GM19239 (cell line): ENCODE data around the gene MRM1.

Experiments used
- DNase-seq: peaks from one replicate; pipeline ENCODE4 v3.0.0; 2011; ENCODE audit warnings: low spot score; ENCODE audit not compliant: insufficient read length
- FAIRE-seq: peaks from 2 replicates; lab custom pipeline; 2011; peaks lifted over from hg19 to GRCh38; lab: Jason Lieb, UNC

The MRM1 gene, protein sequence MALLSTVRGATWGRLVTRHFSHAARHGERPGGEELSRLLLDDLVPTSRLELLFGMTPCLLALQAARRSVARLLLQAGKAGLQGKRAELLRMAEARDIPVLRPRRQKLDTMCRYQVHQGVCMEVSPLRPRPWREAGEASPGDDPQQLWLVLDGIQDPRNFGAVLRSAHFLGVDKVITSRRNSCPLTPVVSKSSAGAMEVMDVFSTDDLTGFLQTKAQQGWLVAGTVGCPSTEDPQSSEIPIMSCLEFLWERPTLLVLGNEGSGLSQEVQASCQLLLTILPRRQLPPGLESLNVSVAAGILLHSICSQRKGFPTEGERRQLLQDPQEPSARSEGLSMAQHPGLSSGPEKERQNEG

GRCh38 chr17:36601303-36602029, at the start of gene MRM1:
Gene MRM1, plus strand, starts transcription at chr17:36601583. Its CDS starts 228 bp downstream, at chr17:36601811.
- peak; percentile 82 for DNase-seq
- FAIRE-seq, result no peak

- DNase-seq (no peak), FAIRE-seq (no peak)
Observed at GRCh38 chr17:36553459-36553858, 47.9 kb upstream of the MRM1 start.

DNA sequence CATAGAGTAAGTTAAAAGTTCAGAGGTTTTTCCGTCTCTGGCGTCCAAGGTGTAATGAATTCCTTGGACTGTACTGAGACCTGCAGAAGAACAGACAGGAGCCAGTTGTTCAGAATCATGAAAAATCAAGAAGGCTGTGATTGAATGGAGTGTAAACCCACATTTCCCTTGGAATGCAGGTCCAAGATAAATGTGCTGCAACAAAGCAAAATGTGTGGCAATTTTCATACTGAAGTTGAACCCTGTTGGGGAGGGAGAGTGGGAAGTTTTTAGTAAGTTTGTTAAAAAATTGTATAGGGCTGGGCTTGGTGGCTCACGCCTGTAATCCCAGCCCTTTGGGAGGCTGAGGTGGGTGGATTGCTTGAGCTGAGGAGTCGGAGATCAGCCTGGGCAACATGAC, 35.3 kb upstream of the MRM1 start:
- FAIRE-seq, result no peak
- DNase-seq, result no peak

DNA sequence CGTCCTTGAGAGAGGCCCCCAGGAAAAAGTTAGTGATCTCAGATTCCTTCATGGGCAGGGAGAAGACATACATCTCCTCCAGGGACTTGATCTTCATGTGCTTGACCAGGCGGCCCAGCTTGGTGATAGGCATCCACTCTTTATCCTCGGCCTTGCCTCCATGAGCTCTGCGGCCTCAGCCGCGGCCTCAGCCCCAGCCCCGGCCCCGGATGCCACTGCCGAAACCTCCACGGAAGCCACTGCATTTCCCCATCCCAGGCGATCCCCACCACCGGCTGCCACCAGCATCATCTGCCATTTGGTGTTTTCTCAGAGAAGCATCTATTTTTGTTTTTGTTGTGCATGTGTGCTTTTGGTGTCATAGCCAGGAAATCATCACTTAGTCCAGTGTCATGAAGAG, 26.4 kb upstream of the MRM1 start:
- FAIRE-seq, result no peak

DNA sequence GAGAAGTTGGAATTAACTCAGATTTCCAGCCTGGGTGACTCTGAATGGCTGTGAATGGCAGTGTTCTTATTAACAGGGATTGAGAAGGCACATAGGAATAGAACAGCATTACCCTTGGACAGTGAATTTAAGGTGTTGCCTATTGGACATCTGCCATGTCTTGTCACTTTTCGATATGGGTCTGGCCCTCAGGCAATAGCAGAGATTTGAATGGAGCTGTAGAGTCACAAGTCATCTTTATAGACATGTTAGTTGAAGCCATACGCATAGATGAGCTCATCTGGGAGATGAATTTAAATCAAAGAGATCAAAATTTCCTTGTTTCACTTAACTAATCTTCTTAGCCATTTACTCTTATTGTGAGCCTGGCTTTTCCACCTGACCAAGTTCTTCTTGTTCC, 24.6 kb upstream of the MRM1 start:
- no peak for DNase-seq
- FAIRE-seq, result no peak

More for the DNA sequence above, 26.4 kb upstream of the MRM1 start:
- no peak for DNase-seq

- no peak for FAIRE-seq
Observed at GRCh38 chr17:36578671-36579070, 22.7 kb upstream of the MRM1 start.

DNA sequence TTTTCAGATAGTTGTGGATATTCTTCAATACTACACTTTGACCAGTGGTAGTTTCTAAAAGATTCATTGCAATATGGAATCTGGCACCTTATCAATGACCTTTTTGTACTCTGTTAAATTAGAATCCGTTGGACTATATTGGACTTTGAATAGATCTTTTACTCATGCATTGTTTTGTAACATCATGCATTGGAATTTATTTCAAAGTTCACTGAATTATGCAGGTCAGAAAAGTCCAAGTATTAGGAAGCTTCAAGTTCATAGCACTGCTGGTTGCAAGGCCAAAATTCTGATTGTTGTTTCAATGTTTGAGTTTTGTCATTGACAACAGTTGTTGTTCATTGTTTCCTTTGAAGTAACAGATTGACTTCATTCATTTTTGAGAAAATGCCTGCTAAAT, 17.6 kb upstream of the MRM1 start:
- FAIRE-seq (no peak), DNase-seq (no peak)

More at GRCh38 chr17:36578671-36579070, 22.7 kb upstream of the MRM1 start:
- no peak for DNase-seq

- no peak for DNase-seq
- FAIRE-seq, result no peak
Observed at GRCh38 chr17:36586138-36586537, 15.2 kb upstream of the MRM1 start.

DNA sequence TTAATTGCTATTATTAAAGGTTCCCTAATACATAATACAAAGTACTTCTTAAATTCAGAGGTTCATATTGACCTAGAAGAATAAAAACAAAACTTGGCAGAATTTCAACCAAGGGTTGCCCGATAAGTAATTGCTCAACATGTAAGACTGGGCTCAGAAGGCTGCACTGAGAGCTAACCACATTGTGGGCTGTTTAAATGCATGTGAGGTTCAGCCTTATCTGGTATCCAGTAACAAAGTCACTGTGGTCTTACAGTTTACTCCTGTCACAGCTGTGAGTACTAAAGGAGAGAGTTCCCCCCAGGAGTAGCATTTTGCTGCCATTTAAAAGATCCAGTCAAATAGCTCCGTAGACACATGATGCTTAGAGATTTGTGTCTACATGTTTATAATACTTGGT, 11.3 kb upstream of the MRM1 start:
- DNase-seq, result no peak
- no peak for FAIRE-seq

DNA sequence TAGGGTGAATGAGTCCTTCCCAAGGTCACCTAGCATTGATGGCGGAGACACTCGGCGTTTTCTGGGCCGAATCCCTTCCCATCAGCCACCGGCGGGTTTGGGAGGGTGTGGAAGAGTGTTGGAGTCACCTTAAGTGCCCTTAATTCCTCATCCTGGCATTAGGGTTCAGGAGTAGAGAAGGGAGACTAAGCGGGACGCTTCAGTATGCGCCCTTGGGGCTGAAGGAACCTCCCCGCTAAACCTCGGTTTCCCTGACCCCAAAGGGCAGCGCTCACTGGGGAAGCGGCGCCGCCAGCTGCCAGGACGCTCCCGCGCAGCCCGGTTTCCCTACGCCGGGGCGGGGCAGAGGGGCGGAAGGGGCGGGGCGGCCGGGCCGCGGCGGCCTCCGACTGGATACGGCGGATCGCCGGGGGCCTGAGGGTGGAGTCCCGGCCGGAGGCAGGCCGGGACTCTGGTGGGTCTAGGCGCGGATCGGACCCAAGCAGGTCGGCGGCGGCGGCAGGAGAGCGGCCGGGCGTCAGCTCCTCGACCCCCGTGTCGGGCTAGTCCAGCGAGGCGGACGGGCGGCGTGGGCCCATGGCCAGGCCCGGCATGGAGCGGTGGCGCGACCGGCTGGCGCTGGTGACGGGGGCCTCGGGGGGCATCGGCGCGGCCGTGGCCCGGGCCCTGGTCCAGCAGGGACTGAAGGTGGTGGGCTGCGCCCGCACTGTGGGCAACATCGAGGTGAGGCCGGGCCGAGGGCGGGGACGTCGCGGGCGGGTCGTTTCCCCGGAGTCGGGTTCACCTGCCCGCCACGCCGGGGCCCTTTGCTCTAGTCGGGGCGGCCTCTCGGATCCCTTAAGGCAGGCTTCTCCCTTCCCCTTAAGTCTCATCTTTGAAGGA, 9.7 kb upstream of the MRM1 start, which contains the start of gene DHRS11:
Gene DHRS11 (plus strand): TSS at position 446 of the 882 bp plus-strand sequence. CDS start 131 bp downstream, at position 577.
- no peak for FAIRE-seq
- DNase-seq, result peak; percentile 93

GRCh38 chr17:36592316-36592715, 9.1 kb upstream of the MRM1 start:
- DNase-seq, result no peak

DNA sequence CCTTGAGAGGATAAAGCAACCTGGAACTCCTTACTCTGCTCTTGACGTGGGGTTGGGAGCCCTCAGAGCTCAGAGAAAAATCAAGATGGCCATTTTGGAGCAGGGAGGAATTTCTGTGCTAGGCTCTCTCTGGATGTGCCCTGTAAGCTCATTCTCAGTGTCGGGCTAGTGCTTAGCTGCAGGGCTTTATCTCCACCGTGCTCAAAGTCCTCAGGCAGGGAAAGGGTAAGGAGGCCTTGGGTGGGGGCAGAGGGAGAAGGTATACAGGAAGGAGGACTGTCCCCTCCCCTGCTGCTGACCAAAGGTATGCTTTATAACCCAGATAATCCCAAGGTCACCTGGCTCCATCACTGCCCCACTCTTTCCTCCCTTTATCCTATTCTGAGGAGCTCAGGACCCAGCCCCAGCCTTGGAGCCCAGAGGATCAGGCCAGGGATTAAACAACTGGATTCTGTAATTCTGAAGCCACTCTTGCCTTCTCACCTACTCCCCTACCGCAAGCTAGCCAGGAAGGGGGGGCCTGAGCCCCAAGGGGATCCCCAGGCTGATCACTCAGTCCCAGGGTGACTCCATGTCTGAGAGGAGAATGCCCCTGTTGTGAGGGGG, 8.6 kb upstream of the MRM1 start:
- DNase-seq, result no peak
- no peak for FAIRE-seq

More at GRCh38 chr17:36592316-36592715, 9.1 kb upstream of the MRM1 start:
- no peak for FAIRE-seq

DNA sequence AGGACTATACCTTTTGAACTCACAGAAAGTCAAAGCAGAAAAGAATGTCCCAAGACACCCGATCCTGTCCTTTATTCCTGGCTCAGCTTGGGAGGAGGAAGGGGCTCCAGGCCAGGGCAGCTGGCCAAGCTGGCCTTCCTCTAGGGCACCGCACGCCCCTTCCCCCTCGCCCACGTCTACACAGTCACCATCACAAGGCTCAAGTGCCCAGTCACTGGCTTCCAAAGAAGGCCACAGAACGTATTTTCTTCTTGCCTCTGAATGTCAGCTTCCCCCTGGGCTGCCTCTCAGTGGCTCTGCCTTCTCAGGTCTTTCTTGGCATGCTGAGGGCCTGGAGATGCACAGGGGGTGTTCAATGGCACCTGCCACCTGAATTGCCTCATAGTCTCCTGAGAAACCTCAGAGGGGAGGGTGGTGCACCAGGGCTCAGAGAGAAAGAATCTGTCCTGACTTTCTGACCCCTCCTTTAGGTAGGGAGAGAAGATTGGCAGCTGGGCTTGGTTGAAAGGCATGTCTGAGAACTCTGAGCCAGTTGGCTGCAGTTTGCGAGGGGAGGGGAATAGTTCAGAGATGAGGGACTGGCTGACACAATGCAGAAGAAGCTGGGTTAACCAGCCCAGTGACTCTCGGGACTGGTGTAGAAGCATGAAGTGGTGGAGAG, 7.6 kb upstream of the MRM1 start:
- DNase-seq (no peak), FAIRE-seq (no peak)

- DNase-seq (no peak), FAIRE-seq (no peak)
Observed at GRCh38 chr17:36594626-36595401, 6.6 kb upstream of the MRM1 start.

DNA sequence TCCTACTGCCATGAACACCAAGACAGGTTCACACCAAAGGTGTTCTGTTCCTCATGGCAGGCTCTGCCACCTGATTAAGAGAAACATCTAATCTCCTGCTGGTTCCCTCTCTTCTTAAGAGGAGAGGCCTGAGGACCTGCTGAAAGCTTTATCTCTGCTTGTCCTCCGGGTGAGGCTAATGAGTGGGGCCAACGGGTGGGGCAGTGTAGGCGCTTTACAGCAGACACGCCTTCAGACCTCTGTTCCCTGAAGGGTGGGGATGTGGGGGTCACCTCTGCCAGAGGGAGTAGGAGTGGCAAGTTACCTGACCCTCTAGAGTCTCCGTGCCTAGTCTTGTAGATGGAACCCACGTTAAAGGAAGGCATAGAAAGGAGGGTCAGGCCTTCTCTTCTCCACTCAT, 4.2 kb upstream of the MRM1 start:
- FAIRE-seq, result no peak
- no peak for DNase-seq

- FAIRE-seq (no peak), DNase-seq (no peak)
Observed at GRCh38 chr17:36597866-36598777, 3.3 kb upstream of the MRM1 start.

- no peak for DNase-seq
- FAIRE-seq, result no peak
Observed at GRCh38 chr17:36598951-36599401, 2.4 kb upstream of the MRM1 start.
